Tibial artery (tissue), 4 donors: ENCODE data around the gene HLTF.

ENCODE experiments used
- DNase-seq, 2 donors: peaks; one replicate each; pipeline ENCODE4 v3.0.0-alpha.2; 2019
- H3K27ac ChIP-seq, 2 donors: fragments of 200-600 bp; sonication (generic) in 1 of 2; 1 replicate in 1 of 2; 2 replicates in 1 of 2; pipeline ENCODE4 v1.5.1; 2018 to 2019; ENCODE audit warnings: mild to moderate bottlenecking in 1 of 2
- H3K27me3 ChIP-seq, 2 donors: fragments of 200-600 bp; sonication (generic) in 1 of 2; one replicate each; pipeline versions ENCODE4 v1.5.1 to v1.6.0; 2016 to 2019
- H3K36me3 ChIP-seq, 3 donors: fragments of 200-600 bp; sonication (generic) in 2 of 3; one replicate each; pipeline ENCODE4 v1.5.1; 2016 to 2019; ENCODE audit warnings: mild to moderate bottlenecking in 2 of 3
- H3K4me1 ChIP-seq, 4 donors: fragments of 200-600 bp; sonication (generic) in 2 of 4; 1 replicate in 3 of 4; 2 replicates in 1 of 4; pipeline ENCODE4 v1.5.1; 2016 to 2019
- H3K4me3 ChIP-seq, 2 donors: fragments of 200-600 bp; sonication (generic) in 1 of 2; 1 replicate in 1 of 2; 2 replicates in 1 of 2; pipeline ENCODE4 v1.5.1; 2018 to 2019; ENCODE audit warnings: mild to moderate bottlenecking in 2 of 2
- H3K9me3 ChIP-seq, 3 donors: fragments of 200-600 bp; sonication (generic) in 1 of 3; one replicate each; pipeline ENCODE4 v1.5.1; 2016 to 2019
- CTCF ChIP-seq, 2 experiments: fragments of 200-600 bp in 1 of 2; fragments of 450-650 bp in 1 of 2; IDR thresholded peaks; one replicate each; pipeline ENCODE4 v1.5.1; 2017 to 2019; ENCODE audit warnings: antibody characterized with exemption in 2 of 2, mild to moderate bottlenecking in 1 of 2, moderate library complexity in 1 of 2
- intact Hi-C: fragments of 100-400 bp; cut with DNase I; formaldehyde crosslinking; loops from one replicate; pipeline ENCODE4 v1.15.0; 2023; ENCODE audit warnings: low total_unique reads

Gene HLTF

DNA sequence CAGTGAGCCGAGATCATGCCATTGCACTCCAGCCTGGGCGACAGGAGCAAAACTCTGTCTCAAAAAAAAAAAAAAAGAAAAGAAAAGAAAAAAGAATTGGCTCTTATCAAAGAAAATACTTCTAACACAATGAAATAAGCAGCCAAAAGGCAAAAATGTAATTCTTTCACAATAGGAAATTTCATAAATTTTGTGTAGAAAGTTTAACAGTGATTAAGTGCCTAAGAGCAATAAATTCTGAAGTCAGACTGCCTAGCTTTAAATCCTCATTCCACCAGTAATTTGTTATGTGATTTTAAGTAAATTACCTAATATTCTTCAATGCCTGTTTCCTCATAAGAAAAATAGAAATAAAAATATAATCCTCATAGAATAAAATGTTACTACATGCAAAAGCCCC is 24.6 kb downstream of the HLTF start:
- H3K4me3 ChIP-seq, result no peak overlapping the region
- intact Hi-C loops, result no loop called here
- H3K4me1 ChIP-seq, result no peaks in the 10 kb centered on the region
- H3K36me3 ChIP-seq, result peaks cover 36 to 68% (median 63%) of the 10 kb centered on the region in 3 donors
- H3K9me3 ChIP-seq, result no peaks in the 10 kb centered on the region
- no peaks in the 10 kb centered on the region for H3K27me3 ChIP-seq
- no peak overlapping the region for H3K27ac ChIP-seq
- no peak for DNase-seq
- TF ChIP-seq CTCF (IDR thresholded peaks at IDR 0.05), result no peak

DNA sequence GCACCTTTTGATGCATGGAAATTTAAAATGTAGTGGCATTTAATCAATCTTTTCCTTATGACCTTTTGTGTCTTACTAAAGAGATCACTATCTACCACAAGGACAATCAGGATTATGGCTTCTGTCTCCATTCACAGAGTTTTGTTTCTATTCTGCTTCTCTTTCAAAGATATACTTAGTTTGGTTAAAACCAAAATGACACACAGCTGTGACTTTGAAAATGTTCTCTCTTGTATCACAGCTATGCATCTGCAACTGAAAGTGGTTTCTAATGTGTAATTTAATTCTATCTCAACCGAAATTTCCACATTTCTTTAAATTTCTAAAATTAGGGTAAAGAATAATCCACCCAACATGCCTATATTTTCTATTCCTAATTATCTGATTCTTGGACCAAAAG is 27.7 kb downstream of the HLTF start:
- Histone ChIP-seq H3K4me1 (no peaks in the 10 kb centered on the region), H3K27me3 (no peaks in the 10 kb centered on the region), H3K27ac (no peak overlapping the region), H3K9me3 (no peaks in the 10 kb centered on the region), H3K4me3 (no peak overlapping the region), H3K36me3 (peaks cover 42 to 69% (median 61%) of the 10 kb centered on the region in 3 donors)
- intact Hi-C loops, result no loop called here
- no peak for DNase-seq
- TF ChIP-seq CTCF (IDR thresholded peaks at IDR 0.05), result no peak

GRCh38 chr3:149058198-149058597 is 28.1 kb downstream of the HLTF start:
- TF ChIP-seq CTCF (IDR thresholded peaks at IDR 0.05), result no peak
- no peak overlapping the region for H3K4me3 ChIP-seq
- no peaks in the 10 kb centered on the region for H3K9me3 ChIP-seq
- H3K27ac ChIP-seq, result no peak overlapping the region
- H3K27me3 ChIP-seq, result no peaks in the 10 kb centered on the region
- intact Hi-C loops, result no loop called here
- H3K36me3 ChIP-seq, result peaks cover 46 to 69% (median 61%) of the 10 kb centered on the region in 3 donors
- DNase-seq, result no peak
- H3K4me1 ChIP-seq, result no peaks in the 10 kb centered on the region

GRCh38 chr3:149055575-149055974 is 30.8 kb downstream of the HLTF start:
- no peak for DNase-seq
- Histone ChIP-seq H3K4me3 (no peak overlapping the region), H3K27me3 (no peaks in the 10 kb centered on the region), H3K36me3 (peaks cover 50 to 61% (median 55%) of the 10 kb centered on the region in 3 donors), H3K9me3 (no peaks in the 10 kb centered on the region), H3K27ac (no peak overlapping the region), H3K4me1 (no peaks in the 10 kb centered on the region)
- intact Hi-C loops, result no loop called here
- TF ChIP-seq CTCF (IDR thresholded peaks at IDR 0.05), result no peak

- Histone ChIP-seq H3K27ac (no peak overlapping the region), H3K9me3 (no peaks in the 10 kb centered on the region), H3K36me3 (peaks cover 32 to 41% (median 34%) of the 10 kb centered on the region in 3 donors), H3K4me3 (no peak overlapping the region), H3K27me3 (no peaks in the 10 kb centered on the region), H3K4me1 (no peaks in the 10 kb centered on the region)
- no peak for TF ChIP-seq CTCF (IDR thresholded peaks at IDR 0.05)
- intact Hi-C loops, result no loop called here
- no peak for DNase-seq
Observed at GRCh38 chr3:149044339-149045083, 41.8 kb downstream of the HLTF start.
